ENCODE results near the gene SATB2.

GRCh38 chr2:199370150-199370780 is 87.5 kb downstream of the SATB2 start:
- TF ChIP-seq, protein P1, sequence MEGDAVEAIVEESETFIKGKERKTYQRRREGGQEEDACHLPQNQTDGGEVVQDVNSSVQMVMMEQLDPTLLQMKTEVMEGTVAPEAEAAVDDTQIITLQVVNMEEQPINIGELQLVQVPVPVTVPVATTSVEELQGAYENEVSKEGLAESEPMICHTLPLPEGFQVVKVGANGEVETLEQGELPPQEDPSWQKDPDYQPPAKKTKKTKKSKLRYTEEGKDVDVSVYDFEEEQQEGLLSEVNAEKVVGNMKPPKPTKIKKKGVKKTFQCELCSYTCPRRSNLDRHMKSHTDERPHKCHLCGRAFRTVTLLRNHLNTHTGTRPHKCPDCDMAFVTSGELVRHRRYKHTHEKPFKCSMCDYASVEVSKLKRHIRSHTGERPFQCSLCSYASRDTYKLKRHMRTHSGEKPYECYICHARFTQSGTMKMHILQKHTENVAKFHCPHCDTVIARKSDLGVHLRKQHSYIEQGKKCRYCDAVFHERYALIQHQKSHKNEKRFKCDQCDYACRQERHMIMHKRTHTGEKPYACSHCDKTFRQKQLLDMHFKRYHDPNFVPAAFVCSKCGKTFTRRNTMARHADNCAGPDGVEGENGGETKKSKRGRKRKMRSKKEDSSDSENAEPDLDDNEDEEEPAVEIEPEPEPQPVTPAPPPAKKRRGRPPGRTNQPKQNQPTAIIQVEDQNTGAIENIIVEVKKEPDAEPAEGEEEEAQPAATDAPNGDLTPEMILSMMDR (IDR thresholded peaks at IDR 0.05; ENCODE audit: poor library complexity, severe bottlenecking) = no peak
- TF ChIP-seq POLR2AphosphoS5 (IDR thresholded peaks at IDR 0.05) = no peak
- TF ChIP-seq RAD21 (conservative IDR thresholded peaks at IDR 0.05) = no peak
